Adrenal gland (tissue), 12 donors: Measurements from ENCODE around the gene MAPK11. TPM values are rescaled to one million over a fixed set of nuclear protein-coding genes. Genes with fewer than 3 reads are reported as not detected.

Experiments
- DNase-seq, 7 donors: peaks; one replicate each; pipeline ENCODE4 v3.0.0-alpha.2; 2019 to 2020
- H3K27ac ChIP-seq, 5 donors: fragments of 200-600 bp; sonication (generic) in 4 of 5; 1 replicate in 3 of 5; 2 replicates in 2 of 5; pipeline versions ENCODE4 v1.5.1 to v1.8.0; 2016 to 2020; ENCODE audit warnings: mild to moderate bottlenecking in 1 of 5
- H3K27me3 ChIP-seq: fragments of 200-600 bp; 2 replicates; pipeline ENCODE4 v1.8.0; 2021
- H3K36me3 ChIP-seq, 2 donors: fragments of 200-600 bp; replicated peaks in 1 of 2; 1 replicate in 1 of 2; 2 replicates in 1 of 2; pipeline versions ENCODE4 v1.5.1 to v1.8.0; 2018 to 2022
- H3K4me1 ChIP-seq, 2 donors: fragments of 200-600 bp; replicated peaks in 1 of 2; 1 replicate in 1 of 2; 2 replicates in 1 of 2; pipeline versions ENCODE4 v1.5.1 to v1.8.0; 2018 to 2021
- H3K4me3 ChIP-seq, 4 donors: fragments of 200-600 bp; sonication (generic) in 3 of 4; one replicate each; pipeline ENCODE4 v1.5.1; 2016 to 2018
- H3K9me3 ChIP-seq, 3 donors: fragments of 200-600 bp; sonication (generic) in 1 of 3; replicated peaks in 1 of 3; 1 replicate in 2 of 3; 2 replicates in 1 of 3; pipeline versions ENCODE4 v1.5.1 to v1.8.0; 2016 to 2021
- CTCF ChIP-seq, 6 experiments: fragments of 450-650 bp in 4 of 6; fragments of 200-600 bp in 2 of 6; sonication (generic) in 1 of 6; IDR thresholded peaks; 1 replicate in 5 of 6; 2 replicates in 1 of 6; pipeline versions ENCODE4 v1.5.1 to v1.8.0; 2016 to 2021; ENCODE audit warnings: antibody characterized with exemption in 6 of 6, mild to moderate bottlenecking in 2 of 6, moderate library complexity in 1 of 6
- POLR2A ChIP-seq, 2 donors: fragments of 450-650 bp; IDR thresholded peaks; one replicate each; pipeline ENCODE4 v1.6.1; 2017; ENCODE audit warnings: antibody characterized with exemption in 2 of 2, mild to moderate bottlenecking in 2 of 2, moderate library complexity in 1 of 2
- WGBS, 4 donors: extraction: QIAGEN DNeasy Blood & Tissue Kit in 2 of 4; methylation state at CpG; one replicate each; pipeline versions ENCODE4 v1.1.5 to v1.1.7; 2013 to 2017; 5-methylcytosine and 5-hydroxymethylcytosine counted together
- intact Hi-C, 2 donors: fragments of 100-400 bp; cut with DNase I; formaldehyde crosslinking; loops; one replicate each; pipeline versions ENCODE4 v1.14.1 to v1.15.0; 2022 to 2023
- polyA plus RNA-seq, 3 donors: library from polyadenylated mRNA; stranded (reverse); fragments of 200-250 nt in 2 of 3; fragments of 350-450 nt in 1 of 3; fragmentation: Illumina TruSeq in 1 of 3; extraction: RNeasy Lipid Tissue Mini Kit (QIAGEN cat#74804) in 1 of 3; gene quantifications; one replicate each; pipeline ENCODE4 v1.2.3, GENCODE V29; 2013 to 2014
- total RNA-seq, 9 donors: library from RNA; depleted of rRNA in 4 of 9; stranded (reverse); fragments of >200 nt in 4 of 9; fragments of 120-200 nt in 1 of 9; fragmentation: NEBNext Ultra II Directional in 1 of 9; extraction: Animal tissue kit (Norgen Biotek cat#: 25700) in 1 of 9; gene quantifications; one replicate each; pipeline versions ENCODE4 v1.1.0 to v1.2.4, GENCODE V29; 2013 to 2023
- donor health status: healthy with polysubstance abuse.
- donor health status: Bipolar disorder and iron deficiency.
- donor health status: DM: yes; HTN: yes; CAD: no.
- donor health status: DM: no; HTN: no; CAD: no.
- donor health status: DM: no; HTN: no; CAD: no.
- donor health status: DM: yes; HTN: yes; CAD: no.

MAPK11 gene
- total and polyA plus RNA-seq, 12 donors: 2.0 to 29.5 (median 6.7) TPM

DNA sequence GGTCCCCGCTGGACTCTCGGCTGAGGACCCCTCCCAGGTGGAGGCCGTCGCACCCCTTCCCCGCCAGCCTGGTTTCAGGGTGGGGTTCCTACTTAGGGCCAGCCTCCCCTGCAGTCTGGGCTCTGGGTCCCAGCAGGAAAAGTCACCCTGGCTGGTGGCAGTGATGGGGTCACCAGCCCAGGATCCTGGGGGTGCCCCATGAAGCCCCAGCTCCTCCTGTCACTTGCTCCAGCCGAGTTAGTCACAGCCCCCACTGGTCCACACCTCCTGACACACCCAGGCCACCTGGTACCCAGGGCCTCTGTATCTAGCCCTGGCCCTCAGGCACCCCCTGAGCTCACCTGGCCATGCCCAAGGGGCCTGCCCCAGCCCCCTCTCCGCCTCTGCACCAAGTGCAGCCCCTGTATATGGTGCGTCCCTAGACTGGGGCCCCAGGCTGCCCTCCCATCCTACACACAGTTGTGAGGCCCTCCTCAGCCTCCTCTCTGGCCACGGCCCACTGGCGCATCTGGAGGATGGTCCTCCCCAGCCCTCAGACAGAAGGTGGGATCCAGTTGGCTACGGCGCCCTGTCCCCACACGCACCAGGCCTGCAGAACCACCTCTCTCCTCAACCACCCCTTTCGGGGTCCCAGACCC, 30.6 kb upstream of the MAPK11 start:
- intact Hi-C loops: no loop called here
- TF ChIP-seq CTCF (IDR thresholded peaks at IDR 0.05): no peak
- no peak for TF ChIP-seq POLR2A (IDR thresholded peaks at IDR 0.05)
- no peaks in the 10 kb centered on the region for H3K9me3 ChIP-seq
- H3K4me3 ChIP-seq: peak overlapping the region in 1 of 4 donors; percentile 29
- no peak for DNase-seq
- H3K4me1 ChIP-seq: peaks cover 95 to 96% of the 10 kb centered on the region in 2 donors
- H3K27ac ChIP-seq: peak overlapping the region in 2 of 5 donors; percentile 72 to 95
- 75 to 88% (median 83%) methylated on average over 4 to 14 of the region's 14 CpGs for WGBS, 4 donors
- H3K36me3 ChIP-seq: no peaks in the 10 kb centered on the region
- H3K27me3 ChIP-seq: no peaks in the 10 kb centered on the region

GRCh38 chr22:50299785-50300619, 29.8 kb upstream of the MAPK11 start:
- Histone ChIP-seq H3K4me1 (peaks cover 88 to 93% of the 10 kb centered on the region in 2 donors), H3K27me3 (no peaks in the 10 kb centered on the region), H3K27ac (peak overlapping the region in 4 of 5 donors; percentile 38 to 95 (median 66)), H3K4me3 (peak overlapping the region in 1 of 4 donors; percentile 29), H3K9me3 (no peaks in the 10 kb centered on the region), H3K36me3 (no peaks in the 10 kb centered on the region)
- intact Hi-C loops: no loop called here
- TF ChIP-seq POLR2A (IDR thresholded peaks at IDR 0.05): no peak
- TF ChIP-seq CTCF (IDR thresholded peaks at IDR 0.05): no peak
- WGBS, 4 donors: 42 to 54% (median 52%) methylated on average over 6 to 93 of the region's 93 CpGs
- DNase-seq: peak in 1 of 7 donors; percentile 52

DNA sequence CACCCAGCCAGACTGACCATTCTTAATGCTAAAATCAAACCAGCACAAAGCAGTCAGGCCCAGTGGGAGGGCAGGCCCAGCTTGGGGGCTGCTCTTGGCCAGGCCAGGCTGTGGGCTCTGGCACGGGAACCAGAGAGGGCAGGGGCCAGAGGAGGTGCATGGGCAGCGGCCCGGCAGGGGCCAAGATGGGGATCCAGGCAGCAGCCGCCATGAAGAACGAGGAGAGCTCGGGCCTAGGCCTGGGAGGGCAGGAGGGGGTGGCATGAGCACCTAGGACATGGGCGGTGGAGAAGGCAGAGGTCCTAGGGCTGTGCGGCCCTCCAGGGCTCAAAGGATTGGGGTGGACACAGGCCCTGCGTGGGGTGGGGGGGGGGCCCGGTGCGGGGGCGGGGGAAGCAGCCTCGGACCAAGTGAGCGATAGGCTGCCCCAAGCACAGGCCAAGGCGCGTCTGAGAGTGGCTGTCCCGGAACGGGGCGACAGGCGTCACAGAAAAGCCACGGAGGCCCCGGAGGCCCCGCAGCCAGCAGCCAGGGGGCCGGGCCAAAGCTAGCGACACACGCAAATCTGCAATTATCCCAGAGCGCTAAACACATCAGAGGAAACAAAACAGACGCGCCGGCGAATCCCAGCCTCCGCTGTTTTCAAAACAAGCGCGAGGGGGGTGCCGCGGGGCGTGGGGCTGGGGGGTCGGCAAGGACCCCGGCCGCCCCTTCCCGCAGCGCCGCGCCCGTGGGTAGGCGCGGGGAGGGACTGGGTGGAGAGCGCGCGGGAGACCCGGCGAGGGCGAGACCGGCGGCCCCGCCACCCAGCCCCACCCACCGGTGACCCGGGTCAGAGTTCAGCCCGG, 29.0 kb upstream of the MAPK11 start:
- Histone ChIP-seq H3K9me3 (no peaks in the 10 kb centered on the region), H3K27me3 (no peaks in the 10 kb centered on the region), H3K36me3 (no peaks in the 10 kb centered on the region), H3K4me3 (peak overlapping the region in 1 of 4 donors; percentile 29), H3K4me1 (peaks cover 81 to 92% of the 10 kb centered on the region in 2 donors), H3K27ac (peak overlapping the region in 4 of 5 donors; percentile 38 to 95 (median 66))
- intact Hi-C loops: no loop called here
- peak in 2 of 7 donors; percentile 52 to 80 for DNase-seq
- no peak for TF ChIP-seq CTCF (IDR thresholded peaks at IDR 0.05)
- TF ChIP-seq POLR2A (IDR thresholded peaks at IDR 0.05): no peak
- WGBS, 4 donors: 50 to 57% (median 53%) methylated on average over 36 to 59 of the region's 59 CpGs

GRCh38 chr22:50298266-50298637, 28.1 kb upstream of the MAPK11 start:
- Histone ChIP-seq H3K36me3 (no peaks in the 10 kb centered on the region), H3K27ac (peak overlapping the region in 3 of 5 donors; percentile 13 to 95 (median 72)), H3K4me1 (peaks cover 81 to 92% of the 10 kb centered on the region in 2 donors), H3K4me3 (no peak overlapping the region), H3K9me3 (no peaks in the 10 kb centered on the region), H3K27me3 (no peaks in the 10 kb centered on the region)
- 76 to 100% (median 86%) methylated on average over 2 to 4 of the region's 4 CpGs for WGBS, 4 donors
- intact Hi-C loops: no loop called here
- no peak for DNase-seq
- no peak for TF ChIP-seq CTCF (IDR thresholded peaks at IDR 0.05)
- TF ChIP-seq POLR2A (IDR thresholded peaks at IDR 0.05): no peak
